HepG2 (cell line): ENCODE data around the gene FAF1. TPM values are rescaled to one million over a fixed set of nuclear protein-coding genes. Genes with fewer than 3 reads are reported as not detected.
"Not testable (repeated sequence)": the region's sequence is repeated elsewhere in the genome, so short reads cannot be mapped to it uniquely, and the experiment has no call there.

Experiments used
- ATAC-seq: fragments of 200-7000 bp; cut with Tn5 transposase; 3 replicates; pipeline ENCODE4 v1.9.1; 2020; ENCODE audit warnings: mild to moderate bottlenecking, moderate library complexity
- BruUV-seq: library from RNA; stranded (reverse); fragments of 400-500 nt; replicated peaks from 2 replicates; lab custom pipeline; 2021; lab: Mats Ljungman, UMichigan
- CTCF ChIA-PET: fragments of 300-600 bp; formaldehyde crosslinking; extraction: SDS; loops from one replicate; lab custom pipeline; 2021; ENCODE audit warnings: low total read pairs, inconsistent platforms, low intra/inter-chr PET ratio; lab: Yijun Ruan, JAX
- POLR2A ChIA-PET: fragments of 350-600 bp; sonication (Branson Sonifier 250); formaldehyde crosslinking; loops from one replicate; lab custom pipeline; 2020; ENCODE audit warnings: antibody characterized with exemption, inconsistent platforms; lab: Yijun Ruan, JAX
- DNase-seq: peaks from one replicate; pipeline ENCODE4 v3.0.0-alpha.2; 2015; ENCODE audit warnings: low spot score
- FAIRE-seq: peaks from 3 replicates; lab custom pipeline; 2011; peaks lifted over from hg19 to GRCh38; lab: Jason Lieb, UNC
- H2AFZ ChIP-seq: one replicate; pipeline ENCODE4 v1.6.1; 2011; ENCODE audit warnings: low read length, inconsistent platforms
- H3K27ac ChIP-seq: fragments of 300-600 bp; 3 replicates; pipeline ENCODE4 v1.8.0; 2011; ENCODE audit warnings: mixed run types, mild to moderate bottlenecking, mixed read lengths, low read length, inconsistent platforms; ENCODE audit not compliant: insufficient read depth; ENCODE audit errors: extremely low read length
- H3K27me3 ChIP-seq, 2 experiments: fragments of 200-600 bp in 1 of 2; 2 replicates in 1 of 2; 3 replicates in 1 of 2; pipeline versions ENCODE4 v1.6.0 to v1.8.0; 2011; ENCODE audit warnings: low read length in 2 of 2, mild to moderate bottlenecking in 2 of 2, moderate library complexity in 2 of 2, inconsistent platforms in 1 of 2; ENCODE audit not compliant: insufficient read depth in 2 of 2, control insufficient read depth in 1 of 2
- H3K36me3 ChIP-seq, 2 experiments: fragments of 200-600 bp in 1 of 2; replicated peaks in 1 of 2; 2 replicates in 1 of 2; 3 replicates in 1 of 2; pipeline versions ENCODE4 v1.5.1 to v1.8.0; 2011; ENCODE audit warnings: low read length in 2 of 2, inconsistent platforms in 1 of 2; ENCODE audit not compliant: insufficient read depth in 2 of 2, control insufficient read depth in 1 of 2
- H3K4me1 ChIP-seq: 2 replicates; pipeline ENCODE4 v1.5.1; 2012; ENCODE audit warnings: low read length, inconsistent platforms; ENCODE audit not compliant: insufficient read depth
- H3K4me2 ChIP-seq: 2 replicates; pipeline ENCODE4 v1.6.0; 2011; ENCODE audit warnings: low read depth, low read length, inconsistent platforms
- H3K4me3 ChIP-seq, 3 experiments: fragments of 200-600 bp in 1 of 3; sonication (generic), shearing (Covaris generic) in 1 of 3; replicated peaks in 1 of 3; 2 replicates each; pipeline ENCODE4 v1.5.1; 2011 to 2016; ENCODE audit warnings: low read length in 3 of 3, inconsistent platforms in 2 of 3, low read depth in 2 of 3, mild to moderate bottlenecking in 2 of 3, control low read depth in 1 of 3, mixed read lengths in 1 of 3; ENCODE audit not compliant: insufficient read depth in 1 of 3
- H3K79me2 ChIP-seq: one replicate; pipeline ENCODE4 v1.6.1; 2011; ENCODE audit warnings: low read length, inconsistent platforms; ENCODE audit not compliant: insufficient read depth
- H3K9ac ChIP-seq: 2 replicates; pipeline ENCODE4 v1.6.0; 2011; ENCODE audit warnings: mild to moderate bottlenecking, low read depth, low read length, inconsistent platforms; ENCODE audit not compliant: insufficient read depth
- H3K9me3 ChIP-seq: 2 replicates; pipeline ENCODE4 v1.5.1; 2012; ENCODE audit warnings: mild to moderate bottlenecking, low read length
- H4K20me1 ChIP-seq: 2 replicates; pipeline ENCODE4 v1.6.0; 2011; ENCODE audit warnings: inconsistent platforms, mild to moderate bottlenecking, low read length, moderate library complexity; ENCODE audit not compliant: insufficient read depth
- ZNF431 ChIP-seq: sonication (generic); formaldehyde crosslinking; IDR thresholded peaks from 2 replicates; pipeline ENCODE4 v1.9.0; 2022; ENCODE audit warnings: missing genetic modification reagents, low read depth, mild to moderate bottlenecking, borderline replicate concordance
- WGBS: methylation state at CpG from one replicate; pipeline ENCODE4 v1.1.6; 2017; ENCODE audit warnings: low lambda C conversion rate; 5-methylcytosine and 5-hydroxymethylcytosine counted together
- in situ Hi-C: cut with HindIII; loops from 2 replicates; pipeline ENCODE4 v1.10.0; 2017; ENCODE audit warnings: low pct_unique_long_range_greater_than_20kb; ENCODE audit not compliant: extremely low pct_ligation_motif_present
- intact Hi-C: fragments of 100-400 bp; cut with micrococcal nuclease; formaldehyde crosslinking; loops from one replicate; pipeline ENCODE4 v1.10.0; 2022; ENCODE audit not compliant: unreplicated experiment
- polyA plus RNA-seq, 8 experiments: library from polyadenylated mRNA; depleted of rRNA in 3 of 8; stranded (reverse) in 7 of 8; unstranded in 1 of 8; fragments of >200 nt; fragmentation: Illumina TruSeq in 4 of 8; extraction: Trizol in 4 of 8; gene quantifications; 2 replicates each; pipeline versions ENCODE4 v1.2.1 to v1.2.3, GENCODE V29; 2011 to 2016; ENCODE audit warnings: low read depth in 4 of 8, missing spikeins in 1 of 8, mixed read lengths in 1 of 8; ENCODE audit not compliant: insufficient read depth in 1 of 8
- total RNA-seq, 5 experiments: library from RNA; depleted of rRNA; stranded (reverse); fragments of >200 nt; fragmentation: Illumina TruSeq; extraction: Trizol; gene quantifications; 2 replicates each; pipeline ENCODE4 v1.2.3, GENCODE V29; 2016; ENCODE audit warnings: low read depth in 1 of 5

The FAF1 gene
- total and polyA plus RNA-seq, 2 of the 13 experiments (the other 11 are each of a cell fraction or from before 2014, with no cell fraction given): 19.4 to 63.3 TPM

DNA sequence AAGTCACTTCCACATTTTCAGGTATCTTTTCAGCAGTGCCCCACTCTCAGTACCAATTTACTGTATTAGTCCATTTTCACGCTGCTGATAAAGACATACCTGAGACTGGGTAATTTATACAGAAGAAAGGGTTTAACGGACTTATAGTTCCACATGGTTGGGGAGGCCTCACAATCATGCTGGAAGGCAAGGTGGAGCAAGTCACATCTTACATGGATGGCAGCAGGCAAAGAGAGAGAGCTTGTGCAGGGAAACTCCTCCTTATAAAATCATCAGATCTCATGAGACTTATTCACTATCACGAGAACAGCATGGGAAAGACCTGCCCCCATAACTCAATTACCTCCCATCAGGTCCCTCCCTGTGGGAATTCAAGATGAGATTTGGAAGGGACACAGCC, 203.5 kb downstream of the FAF1 start:
- H3K9ac ChIP-seq, H3K79me2 ChIP-seq, BruUV-seq, H3K36me3 ChIP-seq, H3K4me1 ChIP-seq, H3K4me3 ChIP-seq, H3K9me3 ChIP-seq, DNase-seq, POLR2A ChIA-PET, intact Hi-C loops, ATAC-seq, H3K4me2 ChIP-seq, H2AFZ ChIP-seq, H3K27me3 ChIP-seq, in situ Hi-C loops, FAIRE-seq, H3K27ac ChIP-seq, H4K20me1 ChIP-seq, CTCF ChIA-PET: not testable (repeated sequence)
- WGBS: 91% methylated on average over 3 of the region's 3 CpGs
- TF ChIP-seq ZNF431 (CRISPR knock-in tag): 0 out of 2 replicates have a peak, but pooled peaks have one; percentile 40

DNA sequence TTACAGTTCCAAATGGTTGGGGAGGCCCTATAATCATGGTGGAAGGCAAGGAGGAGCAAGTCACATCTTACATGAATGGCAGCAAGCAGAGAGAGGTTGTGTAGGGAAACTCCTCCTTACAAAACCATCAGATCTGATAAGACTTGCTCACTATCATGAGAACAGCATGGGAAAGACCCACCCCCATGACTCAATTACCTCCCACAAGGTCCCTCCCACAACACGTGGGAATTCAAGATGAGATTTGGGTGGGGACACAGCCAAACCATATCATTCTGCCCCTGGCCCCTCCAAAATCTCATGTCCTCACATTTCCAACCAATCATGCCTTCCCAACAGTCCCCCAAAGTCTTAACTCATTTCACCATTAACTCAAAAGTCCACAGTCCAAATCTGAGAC, 205.3 kb downstream of the FAF1 start:
- in situ Hi-C loops, ATAC-seq, H4K20me1 ChIP-seq, CTCF ChIA-PET, POLR2A ChIA-PET, H3K4me1 ChIP-seq, FAIRE-seq, BruUV-seq, H2AFZ ChIP-seq, H3K27me3 ChIP-seq, H3K79me2 ChIP-seq, H3K9ac ChIP-seq, intact Hi-C loops, H3K36me3 ChIP-seq, H3K4me2 ChIP-seq, DNase-seq, H3K4me3 ChIP-seq, H3K27ac ChIP-seq, H3K9me3 ChIP-seq: not testable (repeated sequence)
- 100% methylated on average over 1 of the region's 1 CpG for WGBS
